Endothelial cell of umbilical vein (primary cell): ENCODE data around the gene RAB44. TPM values are rescaled to one million over a fixed set of nuclear protein-coding genes. Genes with fewer than 3 reads are reported as not detected.

Experiments
- BruUV-seq: library from RNA; stranded (reverse); fragments of 400-500 nt; replicated peaks from 2 replicates; lab custom pipeline; 2021; lab: Mats Ljungman, UMichigan
- CTCF ChIA-PET: fragments of 300-600, 350-600 bp; sonication (Branson Sonifier 250); formaldehyde crosslinking; loops from one replicate; lab custom pipeline; 2021; ENCODE audit warnings: antibody characterized with exemption, inconsistent platforms; lab: Charles Lee
- POLR2A ChIA-PET: fragments of 300-600, 350-600 bp; sonication (Branson Sonifier 250); formaldehyde crosslinking; loops from one replicate; lab custom pipeline; 2021; ENCODE audit warnings: antibody characterized with exemption, inconsistent platforms; lab: Charles Lee
- DNase-seq: peaks from one replicate; pipeline ENCODE4 v3.0.0-alpha.2; 2011; ENCODE audit warnings: low read depth, low spot score
- FAIRE-seq: peaks from 2 replicates; lab custom pipeline; 2011; peaks lifted over from hg19 to GRCh38; lab: Jason Lieb, UNC
- H2AFZ ChIP-seq: 2 replicates; pipeline ENCODE4 v1.6.0; 2012; ENCODE audit warnings: low read depth, low read length, control low read depth, inconsistent platforms
- H3K27ac ChIP-seq: 2 replicates; pipeline ENCODE4 v1.5.1; 2011; ENCODE audit warnings: low read depth, mild to moderate bottlenecking, control low read depth, low read length, moderate library complexity; ENCODE audit not compliant: insufficient read depth
- H3K27me3 ChIP-seq, 2 experiments: 2 replicates each; pipeline versions ENCODE4 v1.6.0 to v1.6.1; 2011; ENCODE audit warnings: low read length in 2 of 2, mixed read lengths in 1 of 2; ENCODE audit not compliant: control insufficient read depth in 2 of 2, insufficient read depth in 2 of 2
- H3K36me3 ChIP-seq, 2 experiments: 2 replicates in 1 of 2; 3 replicates in 1 of 2; pipeline ENCODE4 v1.5.1; 2011; ENCODE audit warnings: low read length in 2 of 2, mild to moderate bottlenecking in 1 of 2, moderate library complexity in 1 of 2; ENCODE audit not compliant: control insufficient read depth in 2 of 2, insufficient read depth in 2 of 2; ENCODE audit errors: extremely low read depth in 1 of 2
- H3K4me1 ChIP-seq: 3 replicates; pipeline ENCODE4 v1.5.1; 2011; ENCODE audit warnings: mild to moderate bottlenecking, low read length; ENCODE audit not compliant: control insufficient read depth, insufficient read depth; ENCODE audit errors: extremely low read depth
- H3K4me2 ChIP-seq: 2 replicates; pipeline ENCODE4 v1.6.1; 2011; ENCODE audit warnings: low read length, control low read depth, mixed read lengths; ENCODE audit not compliant: insufficient read depth
- H3K4me3 ChIP-seq, 3 experiments: fragments of 200-600 bp in 1 of 3; sonication (generic), shearing (Covaris generic) in 1 of 3; replicated peaks in 1 of 3; 2 replicates each; pipeline ENCODE4 v1.5.1; 2011 to 2016; ENCODE audit warnings: control low read depth in 3 of 3, low read length in 3 of 3, mild to moderate bottlenecking in 2 of 3, inconsistent platforms in 1 of 3, low read depth in 1 of 3, moderate library complexity in 1 of 3; ENCODE audit not compliant: insufficient read depth in 1 of 3
- H3K79me2 ChIP-seq: 2 replicates; pipeline ENCODE4 v1.6.0; 2012; ENCODE audit warnings: low read length, inconsistent platforms; ENCODE audit not compliant: control insufficient read depth, insufficient read depth
- H3K9ac ChIP-seq: replicated peaks from 2 replicates; pipeline ENCODE3; 2011; ENCODE audit warnings: low read length, control low read depth; ENCODE audit not compliant: insufficient read depth; ENCODE audit errors: extremely low read depth
- H3K9me1 ChIP-seq: replicated peaks from 3 replicates; pipeline ENCODE4 v1.6.0; 2011; ENCODE audit warnings: mild to moderate bottlenecking, low read length; ENCODE audit not compliant: control insufficient read depth, insufficient read depth; ENCODE audit errors: extremely low read depth
- H3K9me3 ChIP-seq: replicated peaks from 2 replicates; pipeline ENCODE4 v1.5.1; 2012; ENCODE audit warnings: low read length, inconsistent platforms; ENCODE audit not compliant: control insufficient read depth, insufficient read depth
- H4K20me1 ChIP-seq: replicated peaks from 2 replicates; pipeline ENCODE3; 2011; ENCODE audit warnings: mild to moderate bottlenecking, low read length; ENCODE audit not compliant: control insufficient read depth, insufficient read depth; ENCODE audit errors: extremely low read depth
- CTCF ChIP-seq, 2 donors: IDR thresholded peaks; 1 replicate in 1 of 2; 2 replicates in 1 of 2; pipeline ENCODE4 v1.5.1; 2011; ENCODE audit warnings: low read length in 2 of 2, mild to moderate bottlenecking in 2 of 2, moderate library complexity in 2 of 2, control low read depth in 1 of 2, inconsistent platforms in 1 of 2, low read depth in 1 of 2; ENCODE audit not compliant: insufficient read depth in 1 of 2; ENCODE audit errors: extremely low read depth in 1 of 2
- EZH2 ChIP-seq: IDR thresholded peaks from 2 replicates; pipeline ENCODE4 v1.6.1; 2012; ENCODE audit warnings: borderline replicate concordance, low read depth, mild to moderate bottlenecking, moderate library complexity, low read length, inconsistent platforms; ENCODE audit not compliant: severe bottlenecking
- FOS ChIP-seq: IDR thresholded peaks from 2 replicates; pipeline ENCODE4 v1.6.1; 2011; ENCODE audit warnings: mild to moderate bottlenecking, low read length, moderate library complexity, borderline replicate concordance; ENCODE audit not compliant: insufficient read depth
- GATA2 ChIP-seq: IDR thresholded peaks from 2 replicates; pipeline ENCODE4 v1.7.0; 2011; ENCODE audit warnings: low read depth, mild to moderate bottlenecking, moderate library complexity, mixed read lengths, low read length; ENCODE audit not compliant: insufficient read length, insufficient read depth
- JUN ChIP-seq: IDR thresholded peaks from 2 replicates; pipeline ENCODE4 v1.6.1; 2011; ENCODE audit warnings: borderline replicate concordance, low read depth; ENCODE audit not compliant: insufficient read length, insufficient read depth
- MAX ChIP-seq: IDR thresholded peaks from 2 replicates; pipeline ENCODE4 v1.6.1; 2011; ENCODE audit not compliant: insufficient read depth, insufficient read length
- MYC ChIP-seq: IDR thresholded peaks from one replicate; pipeline ENCODE4 v1.6.1; 2011; ENCODE audit warnings: mild to moderate bottlenecking, low read depth, low read length
- POLR2A ChIP-seq: IDR thresholded peaks from 2 replicates; pipeline ENCODE4 v1.6.1; 2012; ENCODE audit warnings: low read depth, mild to moderate bottlenecking, control low read depth, low read length
- POLR2AphosphoS5 ChIP-seq: IDR thresholded peaks from 2 replicates; pipeline ENCODE4 v1.6.1; 2012; ENCODE audit warnings: low read depth, mild to moderate bottlenecking, control low read depth, low read length, moderate library complexity; ENCODE audit not compliant: insufficient read depth
- dilution Hi-C: fragments of 300-500 bp; cut with MboI; formaldehyde crosslinking; loops from one replicate; pipeline ENCODE4 v1.15.0; 2019; ENCODE audit warnings: low sequenced_read_pairs; ENCODE audit not compliant: extremely low pct_ligation_motif_present
- intact Hi-C: fragments of 100-400 bp; cut with micrococcal nuclease; formaldehyde crosslinking; loops from one replicate; pipeline ENCODE4 v1.10.0; 2022
- polyA plus RNA-seq, 4 experiments: library from polyadenylated mRNA; depleted of rRNA in 3 of 4; stranded (reverse) in 3 of 4; unstranded in 1 of 4; fragments of >200 nt; gene quantifications; 2 replicates each; pipeline versions ENCODE4 v1.2.1 to v1.2.3, GENCODE V29; 2011 to 2012; ENCODE audit warnings: missing spikeins in 1 of 4
- total RNA-seq: library from RNA; stranded (reverse); gene quantifications from 2 replicates; pipeline ENCODE4 v1.2.3, GENCODE V29; 2021

Gene RAB44
- total and polyA plus RNA-seq, 2 donors (not counting 3 experiments of a cell fraction or from before 2014, with no cell fraction given) = 0.03 to 0.11 TPM

- H3K9ac ChIP-seq = no peak overlapping the region
- no peaks in the 10 kb centered on the region for H3K9me1 ChIP-seq
- TF ChIP-seq MYC (no peak), JUN (no peak), POLR2AphosphoS5 (no peak), CTCF (IDR thresholded peaks at IDR 0.05; ENCODE audit: extremely low read depth in 1 of 2, insufficient read depth in 1 of 2, low read depth in 1 of 2, low read length in 2 of 2) (no peak), FOS (no peak), MAX (no peak), EZH2 (no peak), GATA2 (no peak), POLR2A (no peak)
- FAIRE-seq (no peak), DNase-seq (no peak)
- no peaks in the 10 kb centered on the region for H3K36me3 ChIP-seq
- dilution Hi-C loops (no loop called here), intact Hi-C loops (no loop called here)
- no peak overlapping the region for H3K27ac ChIP-seq
- H2AFZ ChIP-seq = no peak overlapping the region
- H3K9me3 ChIP-seq = no peaks in the 10 kb centered on the region
- no peaks in the 10 kb centered on the region for H3K79me2 ChIP-seq
- POLR2A ChIA-PET = no interaction called here
- BruUV-seq = no TSS peak
- no peak overlapping the region for H3K4me3 ChIP-seq
- no peaks in the 10 kb centered on the region for H4K20me1 ChIP-seq
- H3K4me1 ChIP-seq = no peaks in the 10 kb centered on the region
- peaks cover 19 to 25% of the 10 kb centered on the region in 2 experiments for H3K27me3 ChIP-seq
- CTCF ChIA-PET = interaction anchor here (1.1 kb wide), 1 partner anchor 12 kb away, joined by 3 read pairs; no protein-coding TSS in a partner anchor
- no peak overlapping the region for H3K4me2 ChIP-seq
Observed at GRCh38 chr6:36656441-36656840, 41.2 kb upstream of the RAB44 start.
